Activated gamma-delta T cell treated with anti-CD3 and anti-CD28 coated beads, Interleukin-2, amount 50 U/mL, for 16 hours (primary cell): ENCODE measurements around the gene ANO4.

ENCODE experiments used
- DNase-seq: peaks from one replicate; pipeline ENCODE4 v3.0.0-alpha.2; 2020; ENCODE audit warnings: low read depth

ANO4 gene

GRCh38 chr12:100993916-100994450, 199.4 kb downstream of the ANO4 start:
- DNase-seq = no peak

DNA sequence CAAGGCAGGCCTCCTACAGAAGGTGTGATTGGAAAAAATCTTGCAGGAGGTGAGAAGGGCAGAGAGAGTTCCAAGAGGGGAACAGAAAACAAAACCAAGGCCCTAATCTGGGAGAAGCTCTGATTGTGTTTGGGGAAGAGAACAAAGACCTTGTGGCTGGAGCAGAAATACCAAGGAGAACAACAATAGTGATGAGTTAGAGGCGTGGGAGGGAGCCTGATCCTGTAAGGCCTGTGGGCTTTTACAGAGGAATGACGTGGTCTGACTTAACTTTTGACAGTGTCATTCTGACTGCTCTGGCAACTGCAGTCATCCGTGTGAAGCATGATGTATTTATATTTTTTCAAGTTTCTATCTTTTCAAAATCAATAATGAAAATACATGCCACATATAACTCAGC, 200.6 kb downstream of the ANO4 start:
- DNase-seq = no peak

- no peak for DNase-seq
Observed at GRCh38 chr12:100995771-100996170, 201.2 kb downstream of the ANO4 start.

GRCh38 chr12:101001669-101002068, 207.1 kb downstream of the ANO4 start:
- DNase-seq = no peak

DNA sequence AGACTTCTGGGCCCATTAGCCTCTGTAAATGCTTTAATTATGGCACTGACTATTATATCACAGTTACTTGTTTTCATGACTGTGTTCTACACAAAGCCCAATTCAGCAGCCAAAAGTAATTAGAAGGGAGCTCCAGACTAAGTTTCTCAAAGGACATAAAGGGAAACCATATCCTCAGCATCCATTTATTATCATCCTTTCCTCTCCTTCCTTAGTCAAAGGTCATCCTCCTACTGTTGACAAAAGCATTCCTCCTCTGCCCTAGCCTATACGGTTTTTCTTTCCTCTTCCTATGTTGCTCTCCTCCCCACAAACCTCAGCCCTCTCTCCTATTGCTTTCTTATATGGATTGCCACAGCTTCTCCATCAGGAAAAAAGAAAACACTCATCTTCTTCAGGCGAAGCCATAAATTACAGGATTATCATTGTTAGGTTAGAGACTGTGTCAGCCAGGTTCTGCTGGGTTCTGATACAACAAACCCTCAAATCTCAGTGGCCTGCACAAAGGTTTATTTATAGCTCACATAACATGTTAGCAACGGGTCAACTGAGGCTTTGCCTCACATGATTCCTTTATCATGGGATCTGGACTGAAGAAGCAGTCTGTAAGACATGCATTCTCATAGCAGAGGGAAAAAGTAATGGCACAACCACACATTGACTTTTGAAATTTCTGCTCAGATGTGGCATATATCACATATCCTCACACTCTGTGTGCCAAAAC, 208.3 kb downstream of the ANO4 start:
- DNase-seq = no peak

- no peak for DNase-seq
Observed at GRCh38 chr12:101004898-101005297, 210.3 kb downstream of the ANO4 start.

- DNase-seq = no peak
Observed at GRCh38 chr12:101009274-101009673, 214.7 kb downstream of the ANO4 start.

DNA sequence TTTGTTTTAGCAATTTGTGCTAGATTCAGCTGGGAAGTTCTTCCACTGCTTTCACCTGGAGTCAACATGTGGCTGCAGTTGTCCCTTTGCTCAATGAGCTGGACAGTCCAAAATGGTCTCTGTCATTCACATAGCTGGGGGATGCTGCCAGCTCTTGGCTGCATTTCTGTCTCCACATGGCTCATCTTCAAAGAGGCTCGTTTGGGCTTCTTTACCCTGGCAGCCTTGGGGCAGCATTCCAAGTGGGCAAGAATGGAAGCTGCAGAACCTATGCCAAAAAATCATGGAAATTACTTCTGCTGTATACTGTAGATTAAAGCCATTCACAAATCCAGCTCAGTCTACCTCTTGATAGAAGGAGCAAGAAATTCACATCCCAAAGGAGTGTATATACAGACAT, 216.3 kb downstream of the ANO4 start:
- DNase-seq = no peak

- DNase-seq = no peak
Observed at GRCh38 chr12:101013993-101014392, 219.4 kb downstream of the ANO4 start.

DNA sequence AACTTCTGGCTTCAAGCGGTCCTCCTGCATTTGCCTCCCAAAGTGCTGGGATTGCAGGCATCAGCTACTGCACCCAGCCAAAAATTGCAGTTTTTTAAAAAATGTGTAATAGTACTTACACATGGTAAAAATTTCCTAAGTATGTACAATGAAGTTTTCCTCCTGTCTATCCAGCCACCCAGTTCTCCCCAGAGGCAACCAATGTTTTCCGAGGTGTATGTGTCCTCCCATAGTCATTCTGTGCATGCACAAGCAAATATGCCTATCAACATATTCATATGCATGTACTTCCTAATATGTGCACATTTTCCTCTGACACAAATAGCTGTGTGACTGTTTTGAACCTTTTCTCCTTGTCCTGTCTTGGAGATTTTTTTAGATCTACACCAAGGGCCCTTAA, 220.5 kb downstream of the ANO4 start:
- no peak for DNase-seq

GRCh38 chr12:101018540-101018939, 224.0 kb downstream of the ANO4 start:
- DNase-seq = no peak

DNA sequence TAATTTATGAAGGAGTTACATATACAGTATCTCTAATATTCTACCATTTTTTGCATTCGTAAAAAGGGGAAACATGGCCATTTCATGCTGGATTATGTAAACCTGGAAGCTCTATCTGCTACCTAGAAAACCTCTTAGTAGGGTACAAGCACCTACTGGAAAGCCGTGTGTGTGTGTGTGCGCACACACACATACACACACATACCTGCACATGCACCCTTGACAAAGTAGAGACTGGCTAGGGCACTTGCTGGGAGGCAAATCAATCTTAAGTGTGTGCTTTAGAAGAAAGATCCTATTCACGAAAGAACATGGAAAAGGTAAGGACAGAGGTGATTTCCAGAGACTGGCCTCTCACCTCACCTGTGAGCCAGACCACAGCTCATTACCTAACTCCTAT, 224.6 kb downstream of the ANO4 start:
- DNase-seq = no peak

DNA sequence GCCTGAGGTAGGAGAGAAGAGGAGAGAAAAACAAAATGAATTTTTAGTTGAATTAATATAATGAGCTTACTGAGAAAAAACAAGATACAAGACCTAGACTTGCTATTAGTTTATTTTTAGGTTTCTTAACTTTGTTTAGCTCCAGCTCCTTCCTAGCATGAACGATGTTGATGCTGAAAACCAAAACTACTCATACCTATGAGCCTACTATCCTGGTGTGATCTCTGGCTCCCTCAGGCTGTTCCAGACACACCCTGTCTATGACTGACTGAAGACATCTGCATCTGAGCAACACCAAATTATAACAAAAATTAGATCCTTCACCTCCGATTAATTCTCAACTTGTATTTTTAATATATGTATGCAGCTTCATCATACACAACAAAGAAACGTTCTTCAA, 225.1 kb downstream of the ANO4 start:
- DNase-seq = no peak

DNA sequence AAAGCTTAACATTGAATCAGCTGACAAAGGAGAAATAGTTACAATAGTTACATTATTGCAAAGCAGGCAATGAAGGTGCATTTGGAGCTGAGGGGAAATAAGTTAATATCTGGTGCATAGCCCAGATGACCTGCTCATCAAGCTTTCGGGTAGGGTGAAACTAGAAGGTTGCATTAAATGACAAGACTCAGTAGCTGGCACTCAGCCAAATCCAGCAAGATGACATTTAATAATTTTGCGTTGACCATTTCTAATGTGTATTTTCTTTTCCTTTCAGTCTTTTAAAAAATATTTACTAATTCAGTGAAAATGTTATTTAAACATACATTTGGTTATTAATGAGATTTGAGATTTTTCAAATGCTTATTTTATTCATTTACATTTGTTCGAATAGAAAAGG, 226.9 kb downstream of the ANO4 start:
- DNase-seq = no peak

DNA sequence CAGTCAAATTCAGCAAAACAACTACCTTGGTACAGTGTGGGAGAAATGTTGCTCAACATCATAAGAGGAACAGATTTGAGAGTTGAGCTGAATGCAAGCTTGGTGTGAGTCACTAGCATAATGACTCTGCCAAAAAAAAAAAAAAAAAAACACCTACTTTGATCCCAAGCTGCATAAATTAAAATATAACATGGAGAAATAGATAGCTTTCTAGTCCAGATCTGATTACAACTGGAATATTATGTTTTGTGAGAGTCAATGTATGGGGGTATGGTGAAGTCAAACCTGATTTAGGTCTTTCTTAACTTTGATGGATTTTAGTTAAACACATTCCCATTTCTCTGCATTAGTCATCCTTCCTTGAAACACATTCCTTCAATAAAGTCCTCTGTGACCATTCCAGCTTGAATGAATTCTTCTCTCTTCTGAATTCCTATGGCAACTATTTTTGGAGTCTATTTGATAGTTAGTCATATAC, 227.4 kb downstream of the ANO4 start:
- DNase-seq = no peak

DNA sequence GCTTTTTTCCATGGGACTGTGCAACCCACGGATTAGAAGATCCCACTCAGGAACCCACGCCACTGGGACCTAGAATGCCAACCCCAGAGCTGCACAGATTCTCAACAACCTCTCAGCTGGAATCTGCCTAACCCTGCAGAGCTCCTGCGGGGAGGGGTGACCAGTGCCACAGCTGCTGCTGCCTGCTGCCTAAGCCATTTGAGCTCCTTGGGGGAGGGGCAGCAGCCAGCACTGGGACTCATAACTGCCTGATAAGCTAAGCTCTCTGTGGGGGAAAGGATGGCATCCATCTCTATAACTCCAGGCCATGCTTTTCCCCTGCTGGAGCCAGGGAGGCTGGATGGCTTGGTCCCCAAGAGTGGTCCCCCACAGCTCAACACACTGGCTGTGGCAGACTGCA, 232.6 kb downstream of the ANO4 start:
- DNase-seq = no peak

- DNase-seq = no peak
Observed at GRCh38 chr12:101027816-101028215, 233.2 kb downstream of the ANO4 start.

- DNase-seq = no peak
Observed at GRCh38 chr12:101038289-101038871, 243.8 kb downstream of the ANO4 start.

DNA sequence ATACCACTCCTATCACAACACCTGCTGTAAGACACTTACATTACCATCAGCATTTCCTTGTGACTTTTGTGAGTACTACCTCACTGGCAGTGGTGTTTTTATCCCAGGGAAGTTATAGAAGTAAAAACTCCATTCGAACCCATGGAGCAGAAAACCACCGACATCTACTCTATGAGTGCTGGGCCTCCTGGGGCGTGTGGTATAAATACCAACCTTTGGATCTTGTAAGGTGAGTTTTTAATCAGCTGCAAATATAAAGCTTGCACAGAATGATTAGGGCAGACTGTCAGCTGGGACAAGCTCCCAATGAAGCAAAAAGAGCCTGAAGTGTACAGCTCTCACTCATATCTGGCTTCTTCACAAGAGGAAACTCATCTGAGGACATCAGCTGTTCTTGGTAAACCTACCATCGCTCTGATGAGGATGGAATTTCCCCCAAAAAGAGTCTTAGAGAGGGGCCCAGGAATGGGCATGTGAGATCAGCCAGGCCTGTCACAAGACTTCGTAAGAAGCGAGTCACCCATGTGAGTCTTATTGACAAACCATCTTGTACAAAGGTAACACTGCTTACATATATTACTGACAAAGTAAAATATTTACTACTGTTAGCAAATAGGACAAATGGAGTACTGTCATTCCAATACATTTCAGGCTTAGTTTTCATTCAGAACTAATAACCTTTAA, 245.4 kb downstream of the ANO4 start:
- no peak for DNase-seq

DNA sequence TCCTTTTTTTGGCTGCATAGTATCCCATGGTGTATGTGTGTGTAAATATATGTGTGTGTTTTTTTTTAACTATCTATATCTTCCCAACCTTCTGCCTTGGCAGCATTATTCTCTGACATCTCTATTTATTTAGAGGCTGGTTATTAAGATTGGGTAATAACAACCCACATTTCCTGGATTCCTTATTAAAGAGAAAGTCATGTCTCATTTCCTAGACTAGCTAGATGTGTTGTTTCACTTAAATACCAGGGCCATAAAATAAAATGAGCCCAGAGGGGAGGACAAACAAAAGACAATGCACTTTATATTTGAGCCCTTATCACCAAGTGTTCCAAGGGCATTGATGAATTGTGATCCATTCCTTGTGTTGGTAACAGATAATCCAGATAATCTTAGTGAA, 246.4 kb downstream of the ANO4 start:
- DNase-seq = no peak

GRCh38 chr12:101042211-101042610, 247.6 kb downstream of the ANO4 start:
- no peak for DNase-seq

GRCh38 chr12:101044512-101045059, 250.0 kb downstream of the ANO4 start:
- DNase-seq = no peak
